ENCODE data around the gene MGAT4B. TPM values are rescaled to one million over a fixed set of nuclear protein-coding genes. Genes with fewer than 3 reads are reported as not detected.
"Not testable (repeated sequence)": the region's sequence is repeated elsewhere in the genome, so short reads cannot be mapped to it uniquely, and the experiment has no call there.

Gene MGAT4B
- total RNA-seq, 1 donor from 2014 or later = 185 TPM

DNA sequence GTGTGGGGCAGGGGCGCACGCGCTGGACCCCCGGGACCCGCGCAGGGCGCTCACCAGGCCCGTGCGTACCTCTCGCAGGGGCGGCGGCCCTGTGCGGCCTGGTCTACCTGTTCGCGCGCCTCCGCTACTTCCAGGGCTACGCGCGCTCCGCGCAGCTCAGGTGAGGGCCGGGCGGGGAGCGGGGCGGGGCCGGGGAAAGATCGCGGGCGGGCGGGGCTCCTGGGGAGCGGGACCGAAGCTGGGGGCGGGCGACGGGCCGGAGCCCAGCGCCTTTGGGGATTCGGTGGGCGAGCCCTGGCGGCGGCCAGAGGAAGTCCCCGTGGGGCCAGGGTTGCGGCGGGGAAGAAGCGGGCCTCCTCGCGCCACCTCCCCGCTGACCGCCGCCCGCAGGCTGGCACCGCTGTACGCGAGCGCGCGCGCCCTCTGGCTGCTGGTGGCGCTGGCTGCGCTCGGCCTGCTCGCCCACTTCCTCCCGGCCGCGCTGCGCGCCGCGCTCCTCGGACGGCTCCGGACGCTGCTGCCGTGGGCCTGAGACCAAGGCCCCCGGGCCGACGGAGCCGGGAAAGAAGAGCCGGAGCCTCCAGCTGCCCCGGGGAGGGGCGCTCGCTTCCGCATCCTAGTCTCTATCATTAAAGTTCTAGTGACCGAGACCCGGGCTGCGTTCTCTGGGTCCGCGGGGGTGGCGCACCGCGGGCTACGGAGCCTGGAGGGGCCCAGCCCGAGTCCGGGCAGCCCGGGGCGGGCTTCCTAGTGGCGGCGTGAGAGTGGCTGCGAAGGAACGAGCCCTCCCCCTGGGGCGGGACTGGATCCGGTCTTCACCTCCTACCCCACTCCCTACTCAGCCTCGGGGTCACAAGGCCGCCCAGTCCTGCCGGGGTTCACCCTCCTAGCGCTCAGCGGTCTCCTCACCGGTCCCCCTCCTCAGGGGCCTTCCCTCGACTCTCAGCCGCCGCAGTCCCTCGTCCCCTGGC is 10.5 kb downstream of the MGAT4B start:
- no peak for DNase-seq (ENCODE audit: low read depth, low spot score)

DNA sequence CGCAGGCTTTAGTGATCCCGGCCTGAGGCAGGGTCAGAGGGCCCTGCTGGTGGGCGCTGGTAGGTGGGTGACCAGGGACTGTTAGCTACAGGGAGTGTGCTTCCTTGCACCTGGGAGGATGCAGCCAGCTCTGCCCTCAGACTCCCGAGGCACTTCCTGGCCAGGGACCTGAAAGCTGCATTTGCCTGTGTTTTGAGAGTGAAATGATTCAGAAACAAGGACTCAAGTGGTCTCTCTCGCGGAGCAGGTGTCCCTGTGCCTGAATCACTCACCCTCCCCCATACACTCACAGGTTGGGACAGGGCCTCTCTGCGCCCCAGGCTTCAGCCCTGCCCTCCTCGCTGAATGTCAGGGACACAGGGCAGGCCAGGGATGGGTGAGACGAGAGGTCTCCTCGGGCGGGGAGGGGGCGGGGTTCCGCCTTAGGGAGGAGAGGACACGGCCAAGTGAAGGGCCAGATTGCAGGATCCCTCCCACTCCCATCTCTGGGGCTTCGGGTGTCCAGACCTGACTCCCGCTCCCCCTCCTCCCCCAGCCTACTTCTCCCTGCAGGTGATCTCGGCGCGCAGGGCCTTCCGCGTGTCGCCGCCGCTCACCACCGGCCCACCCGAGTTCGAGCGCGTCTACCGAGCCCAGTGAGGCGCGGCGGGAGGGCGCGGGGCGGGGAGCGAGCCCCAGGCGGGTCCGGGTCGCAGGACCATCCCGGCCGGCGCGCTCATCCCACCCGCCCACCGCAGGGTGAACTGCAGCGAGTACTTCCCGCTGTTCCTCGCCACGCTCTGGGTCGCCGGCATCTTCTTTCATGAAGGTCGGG is 11.4 kb downstream of the MGAT4B start:
- no peak for DNase-seq (ENCODE audit: low read depth, low spot score)

DNA sequence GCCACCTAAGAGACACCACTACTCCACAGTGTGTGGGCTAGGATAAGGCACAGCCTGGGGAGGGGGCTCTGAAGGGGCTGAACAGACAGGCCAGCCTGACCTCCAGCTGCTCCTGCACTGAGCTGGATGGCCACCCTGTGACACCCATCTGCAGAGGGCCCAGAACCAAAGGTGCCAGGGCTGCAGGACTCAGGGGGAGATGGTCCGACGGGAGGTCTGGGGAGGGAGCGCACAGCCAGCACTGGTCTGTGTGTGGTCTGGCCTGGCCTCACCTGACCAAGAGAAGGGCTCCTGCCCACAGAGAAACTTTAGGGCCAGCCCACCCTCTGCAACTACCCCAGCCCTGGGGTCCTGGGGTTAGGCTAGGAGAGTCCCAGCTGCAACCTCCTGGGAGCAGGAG is 12.1 kb downstream of the MGAT4B start:
- DNase-seq (ENCODE audit: low read depth, low spot score) = no peak

DNA sequence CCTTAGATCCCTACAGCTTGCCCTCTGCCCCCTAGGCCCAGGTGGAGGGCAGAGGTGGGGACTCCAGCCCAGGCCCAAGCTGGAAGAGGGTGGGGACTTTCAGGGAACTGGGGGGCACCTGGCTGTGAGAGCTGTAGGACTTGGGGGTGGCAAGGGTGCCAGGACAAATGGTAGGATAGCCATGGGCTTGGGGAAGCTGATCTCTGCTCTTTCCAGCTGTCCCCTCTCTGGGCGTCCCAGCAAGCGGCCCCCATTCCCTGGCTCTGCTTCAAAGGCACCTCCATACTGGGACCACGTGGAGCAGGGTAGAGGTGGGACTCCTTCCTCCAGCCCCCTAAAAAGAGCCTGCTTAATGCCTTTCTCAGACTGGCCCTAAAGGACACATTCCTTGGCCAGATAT is 12.5 kb downstream of the MGAT4B start:
- no peak for DNase-seq (ENCODE audit: low read depth, low spot score)

DNA sequence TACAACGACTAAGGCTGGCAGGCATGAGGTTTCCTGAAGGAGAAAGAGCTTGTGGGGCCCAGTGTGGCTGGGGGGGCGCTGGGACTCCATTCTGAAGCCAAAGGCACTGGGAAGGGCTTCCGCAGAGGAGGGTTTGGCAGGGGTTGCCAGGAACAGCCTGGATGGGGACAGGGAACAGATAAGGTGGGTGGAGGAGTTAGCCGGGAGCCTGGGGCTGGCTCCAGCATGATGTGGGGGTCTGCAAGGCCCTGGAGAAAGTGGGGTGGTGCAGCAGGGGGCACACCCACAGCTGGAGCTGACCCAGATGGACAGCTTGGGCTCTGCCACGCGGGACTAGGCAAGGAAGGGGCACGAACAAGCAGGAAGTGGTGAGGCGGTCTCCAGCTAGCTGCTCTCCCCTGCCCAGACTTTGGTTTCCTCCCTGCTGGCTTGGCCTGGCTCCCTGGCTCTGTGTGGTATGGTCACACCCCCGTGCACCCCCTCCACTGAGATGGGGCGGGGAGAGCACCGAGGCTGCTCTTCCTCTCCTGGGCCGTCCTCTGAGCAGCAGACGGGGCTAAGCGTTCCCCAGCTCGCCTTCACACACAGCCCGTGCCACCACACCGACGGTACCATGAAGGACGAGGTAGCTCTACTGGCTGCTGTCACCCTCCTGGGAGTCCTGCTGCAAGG is 13.1 kb downstream of the MGAT4B start, which contains the start of gene LTC4S:
LTC4S (plus strand) TSS at position 519 of the 672 bp plus-strand sequence; CDS start at position 614, 95 bp downstream.
- DNase-seq (ENCODE audit: low read depth, low spot score) = no peak

DNA sequence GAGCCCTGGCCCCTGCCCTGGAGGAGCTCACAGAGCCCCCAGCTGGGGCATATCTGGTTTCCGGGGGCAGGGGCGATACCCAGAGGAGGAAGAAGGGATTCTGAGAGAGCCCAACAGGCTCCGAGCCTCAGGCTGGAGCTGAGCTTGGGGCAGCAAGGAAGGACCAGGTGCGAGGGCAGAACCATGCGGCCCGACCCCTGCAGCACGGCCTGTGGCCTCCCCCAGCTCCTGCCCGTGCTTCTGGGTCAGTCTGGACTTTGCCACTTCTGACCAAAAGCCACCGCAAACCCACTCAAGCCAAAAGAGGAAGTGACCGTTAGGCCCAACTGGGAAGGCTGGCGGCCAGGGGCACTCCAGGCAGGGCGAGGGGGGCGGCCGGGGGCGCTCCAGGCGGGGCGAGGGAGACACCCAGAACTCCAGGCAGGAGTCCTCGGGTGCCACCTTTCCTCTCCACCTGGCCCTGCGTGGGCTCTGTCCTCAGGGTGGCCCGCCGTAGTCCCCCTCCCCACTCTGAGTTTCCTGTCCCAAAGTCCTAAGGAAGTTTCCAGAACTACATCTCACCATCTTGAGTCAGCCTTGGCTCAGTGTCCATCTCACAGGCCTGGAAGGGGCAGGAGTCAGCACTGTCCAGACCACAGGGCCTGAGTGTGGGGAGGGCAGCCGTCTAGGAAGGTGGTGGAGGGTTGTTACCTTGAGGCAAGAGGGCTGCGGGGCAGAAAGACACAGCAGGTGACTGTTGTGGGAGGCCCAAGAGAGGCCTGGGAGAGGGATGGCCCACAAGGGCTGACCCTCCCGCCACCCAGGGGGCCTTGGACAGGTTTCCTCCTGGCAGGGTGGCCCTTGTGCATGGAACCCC is 13.8 kb downstream of the MGAT4B start:
- DNase-seq (ENCODE audit: low read depth, low spot score) = no peak

DNA sequence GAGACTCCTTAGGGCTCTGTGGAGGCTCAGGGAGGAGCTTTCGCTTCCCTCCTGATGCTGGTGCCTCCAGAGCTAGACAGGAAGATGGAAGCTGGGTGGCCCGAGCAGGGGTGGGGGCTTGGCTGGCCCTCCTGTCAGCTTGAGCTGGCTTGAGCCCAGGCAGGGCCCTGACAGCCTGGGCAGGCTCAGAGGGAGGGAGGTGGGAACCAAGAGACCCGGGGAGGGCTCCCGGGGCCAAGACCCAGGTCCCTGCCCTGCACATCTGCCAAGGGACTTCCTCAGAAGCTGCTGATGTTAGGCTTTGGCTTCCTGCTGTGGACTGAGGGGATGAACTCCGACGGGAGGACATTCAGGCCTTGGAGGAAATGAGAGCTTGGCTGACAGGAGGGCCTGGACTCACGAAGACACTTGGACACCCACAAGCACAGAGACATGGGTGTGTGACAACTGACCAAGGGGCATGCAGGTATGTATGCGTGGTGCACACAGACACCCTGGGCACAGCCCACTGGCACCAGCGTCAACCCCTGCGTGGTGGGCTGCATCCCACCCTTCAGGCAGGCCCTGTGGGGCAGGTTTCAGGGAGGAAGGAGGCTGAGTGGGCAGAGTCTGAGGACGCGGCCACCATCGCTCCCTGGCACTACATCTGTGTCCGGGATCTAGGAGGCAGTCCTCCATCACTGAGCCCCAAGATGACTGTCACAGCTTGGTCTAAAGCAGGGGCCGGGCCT is 14.6 kb downstream of the MGAT4B start:
- no peak for DNase-seq (ENCODE audit: low read depth, low spot score)

DNA sequence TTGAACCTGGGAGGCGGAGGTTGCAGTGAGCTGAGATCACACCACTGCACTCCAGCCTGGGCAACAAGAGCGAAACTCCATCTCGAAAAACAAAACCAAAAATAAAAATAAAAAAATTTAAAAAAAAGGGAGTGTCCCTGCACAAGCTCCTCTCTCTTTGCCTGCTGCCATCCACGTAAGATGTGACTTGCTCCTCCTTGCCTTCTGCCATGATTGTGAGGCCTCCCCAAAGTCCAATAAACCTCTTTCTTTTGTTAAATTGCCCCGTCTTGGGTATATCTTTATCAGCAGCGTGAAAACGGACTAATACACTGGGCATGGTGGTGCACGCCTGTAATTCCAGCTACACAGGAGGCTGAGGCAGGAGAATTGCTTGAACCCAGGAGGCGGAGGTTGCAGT is 17.4 kb downstream of the MGAT4B start:
- DNase-seq (ENCODE audit: low read depth, low spot score) = not testable (repeated sequence)

DNA sequence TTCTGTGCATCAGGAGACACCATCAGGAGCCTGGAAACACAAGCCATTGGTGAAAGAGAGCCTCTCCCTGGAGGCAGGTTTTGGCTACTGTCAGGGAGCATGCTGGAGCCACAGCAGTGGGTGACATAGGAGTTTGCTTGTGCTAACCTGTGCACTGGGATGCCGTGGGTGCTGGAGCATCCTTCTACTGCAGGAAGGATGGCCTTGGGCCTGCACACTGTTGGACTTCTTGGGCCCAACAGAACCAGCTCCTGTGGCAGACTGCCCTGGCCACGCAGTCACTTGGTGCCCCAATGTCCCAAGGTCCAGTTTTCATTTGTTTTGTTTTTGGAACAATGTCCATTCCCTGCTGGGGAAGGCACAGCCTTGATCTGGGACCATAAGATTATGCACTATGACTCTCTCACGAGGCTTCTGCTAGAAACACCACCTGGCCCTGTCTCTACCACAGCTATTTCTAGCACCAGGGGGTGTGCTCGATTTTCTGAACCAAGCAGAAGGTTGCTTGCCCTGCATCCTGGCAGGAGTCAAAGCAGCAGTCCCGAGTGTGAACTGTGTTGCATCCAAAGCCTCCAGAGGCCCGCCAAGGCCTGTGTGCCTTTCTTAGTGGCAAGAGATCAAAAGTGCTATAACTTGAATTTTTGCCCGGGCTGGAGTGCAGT is 18.3 kb downstream of the MGAT4B start:
- no peak for DNase-seq (ENCODE audit: low read depth, low spot score)

DNA sequence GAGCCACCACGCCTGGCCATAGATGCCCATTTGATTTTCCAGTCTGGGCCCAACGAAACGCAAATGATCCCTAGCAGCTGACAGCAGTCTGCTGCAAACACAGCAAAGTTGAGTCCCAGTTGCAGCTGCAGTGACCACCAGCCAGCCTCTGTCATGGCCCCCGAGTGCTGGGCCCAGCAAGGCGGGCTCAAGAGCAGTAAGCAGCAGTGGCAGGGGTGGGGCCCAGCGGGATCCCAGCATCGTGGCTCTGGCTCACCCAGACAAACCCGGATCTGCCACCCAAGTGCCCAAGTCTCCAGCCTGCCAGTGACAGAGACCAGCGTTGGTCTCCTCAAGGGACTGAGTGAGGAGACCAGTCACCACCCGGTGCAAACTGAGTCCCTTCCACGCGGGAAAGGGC is 19.8 kb downstream of the MGAT4B start:
- no peak for DNase-seq (ENCODE audit: low read depth, low spot score)

DNA sequence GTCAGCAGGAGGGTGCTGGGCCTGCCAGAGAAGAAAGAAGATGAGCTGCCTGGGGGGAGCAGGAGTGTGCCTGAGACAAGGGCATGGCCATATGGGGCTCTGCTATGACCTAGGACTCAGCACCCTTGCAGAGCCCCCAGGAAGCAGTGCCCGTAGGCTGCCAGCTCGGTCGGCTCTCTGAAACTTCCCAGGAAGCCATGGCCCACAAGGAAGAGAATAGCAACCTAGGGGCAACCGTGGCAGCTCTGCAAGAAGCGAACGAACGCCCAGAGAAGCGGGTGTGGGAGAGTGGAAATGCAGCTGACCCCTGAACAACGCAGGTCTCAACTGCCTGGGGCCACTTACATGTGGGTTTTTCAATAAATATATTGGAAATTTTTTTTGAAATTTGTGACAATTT is 23.5 kb downstream of the MGAT4B start:
- no peak for DNase-seq (ENCODE audit: low read depth, low spot score)

DNA sequence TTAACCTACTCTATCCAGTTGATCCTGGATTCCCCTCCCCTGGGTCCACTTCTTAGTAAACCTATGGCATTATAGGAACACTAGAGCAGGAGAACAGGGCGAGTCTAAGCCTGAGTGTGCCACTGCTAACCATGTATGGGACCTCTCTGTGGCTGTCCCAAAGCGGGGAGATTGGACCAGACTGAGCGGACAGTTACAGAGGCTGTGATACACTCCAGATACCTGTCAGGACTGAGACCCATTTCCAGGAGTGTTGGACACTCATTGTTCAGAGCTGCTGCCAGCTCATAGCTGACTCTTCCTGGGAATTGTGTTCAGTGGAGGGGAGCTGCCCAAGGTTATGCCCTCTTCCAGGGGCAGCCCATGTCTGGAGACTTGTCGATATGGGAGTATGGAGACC is 24.8 kb downstream of the MGAT4B start:
- no peak for DNase-seq (ENCODE audit: low read depth, low spot score)

DNA sequence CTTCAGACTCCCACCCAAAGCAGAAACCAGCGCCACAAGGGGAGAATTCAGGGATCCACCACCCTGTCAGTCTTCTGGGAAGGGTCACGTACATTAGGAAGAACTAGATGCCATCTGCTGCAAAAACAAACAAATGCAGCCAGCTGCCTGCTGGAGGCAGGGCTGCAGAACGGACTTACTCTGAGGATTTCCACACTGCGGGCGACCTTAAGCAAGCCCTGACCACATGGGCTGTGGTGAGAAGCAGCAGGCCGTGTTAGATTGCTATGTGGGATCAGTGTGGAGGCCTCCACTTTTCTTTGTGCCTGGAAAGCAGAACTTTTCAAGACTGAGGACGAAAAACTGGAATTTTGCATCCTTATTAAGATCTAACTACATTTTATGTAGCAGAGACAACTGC is 26.3 kb downstream of the MGAT4B start:
- no peak for DNase-seq (ENCODE audit: low read depth, low spot score)

DNA sequence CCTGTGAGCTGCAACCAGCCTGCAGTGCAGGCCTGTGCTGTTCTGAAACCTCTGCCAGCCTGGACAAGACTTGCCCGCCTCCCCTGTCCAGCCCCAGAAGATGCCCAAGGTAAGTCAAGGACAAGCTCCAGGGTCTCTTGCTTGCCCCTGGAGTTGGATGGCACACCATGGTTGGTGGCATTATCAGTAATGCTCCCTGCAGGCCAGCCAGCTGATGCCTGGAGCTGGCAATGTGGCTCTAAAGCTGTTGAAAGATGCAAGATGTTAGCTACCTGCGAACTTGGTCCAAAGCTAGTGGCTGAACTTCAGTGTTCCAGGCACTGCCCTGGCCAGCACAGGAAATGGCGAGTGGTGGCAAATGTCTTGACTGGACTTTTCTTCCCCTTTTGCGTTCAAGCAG is 26.8 kb downstream of the MGAT4B start:
- no peak for DNase-seq (ENCODE audit: low read depth, low spot score)

DNA sequence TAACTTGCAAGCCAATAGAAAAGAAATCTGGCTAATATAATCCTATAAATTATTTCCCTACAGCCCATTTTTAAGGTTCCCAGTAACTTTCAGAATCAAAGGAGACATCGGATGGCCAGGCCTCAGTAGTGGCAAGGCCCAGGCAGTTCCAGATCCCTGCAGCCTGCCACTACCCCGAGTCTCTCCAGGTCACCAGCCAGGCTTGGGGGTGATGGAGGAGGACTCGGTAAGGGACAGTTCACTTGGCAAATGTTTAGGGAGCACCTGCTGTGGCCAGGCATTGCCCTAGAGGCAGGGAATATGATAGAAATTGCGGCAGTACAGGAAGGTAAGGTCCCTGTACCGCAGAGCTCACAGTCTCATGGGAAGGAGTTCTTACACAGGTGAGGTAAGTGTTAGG is 28.1 kb downstream of the MGAT4B start:
- DNase-seq (ENCODE audit: low read depth, low spot score) = no peak

DNA sequence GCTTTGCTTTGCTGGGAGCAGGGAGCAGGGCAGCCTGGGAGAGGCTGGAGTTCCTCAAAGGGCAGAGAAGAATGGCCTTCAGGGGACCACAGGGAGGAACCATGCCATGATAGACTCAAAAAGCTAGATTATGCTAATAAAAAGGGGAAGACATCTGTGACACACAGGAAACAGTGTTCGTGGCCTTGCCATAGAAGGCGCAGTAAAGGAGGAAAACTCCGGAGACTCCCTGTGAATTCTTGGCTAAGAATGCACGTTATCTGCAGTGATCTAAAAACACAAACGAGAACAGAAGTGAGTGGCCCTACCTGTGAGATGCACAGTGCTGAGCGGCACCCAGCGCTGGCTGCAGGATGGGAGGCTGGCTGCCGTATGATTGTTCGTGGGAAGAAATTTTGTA is 28.8 kb downstream of the MGAT4B start:
- no peak for DNase-seq (ENCODE audit: low read depth, low spot score)

DNA sequence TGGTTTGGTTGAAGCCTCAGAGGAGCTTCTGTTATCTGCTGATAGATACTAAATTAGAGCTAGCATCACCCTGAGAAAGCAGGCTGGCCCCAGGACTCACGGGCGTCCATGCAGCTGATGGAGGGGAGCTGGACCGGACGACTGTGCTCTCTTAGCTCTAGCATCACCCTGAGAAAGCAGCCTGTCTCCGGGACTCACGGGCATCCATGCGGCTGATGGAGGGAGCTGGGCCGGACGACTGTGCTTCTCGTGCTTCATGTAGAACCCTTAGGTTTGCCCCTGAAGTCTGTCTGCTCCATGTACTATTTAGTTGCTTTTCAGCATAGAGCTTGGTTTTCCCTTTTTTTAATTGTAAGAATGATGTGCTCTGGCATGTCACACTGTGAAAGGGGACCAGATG is 29.2 kb downstream of the MGAT4B start:
- no peak for DNase-seq (ENCODE audit: low read depth, low spot score)

DNA sequence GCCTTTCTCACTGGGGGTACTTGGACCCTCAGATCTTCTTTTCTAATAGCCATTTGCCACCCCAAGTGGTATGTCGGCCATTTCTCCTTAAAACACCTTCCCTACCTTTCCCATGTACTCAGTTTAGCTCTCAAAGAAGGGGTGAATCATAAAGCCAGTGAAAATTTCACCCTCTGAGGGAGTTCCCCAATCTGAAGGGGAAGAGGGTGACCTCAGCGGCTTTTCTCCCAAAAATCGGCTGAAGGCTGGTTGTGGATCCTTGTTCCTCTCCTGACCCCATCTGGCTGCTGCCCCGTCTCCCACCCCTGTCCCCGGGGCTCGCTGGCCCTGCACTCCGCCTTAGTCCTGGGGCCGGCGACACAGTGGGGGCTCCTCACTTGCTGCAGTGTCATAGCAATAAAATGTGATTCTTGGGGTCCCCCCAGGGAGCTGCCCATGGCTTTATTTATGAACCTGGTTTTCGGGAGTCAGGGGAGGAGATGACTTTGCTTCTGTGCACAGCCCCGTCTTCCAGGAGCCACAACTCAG is 30.2 kb downstream of the MGAT4B start:
- DNase-seq (ENCODE audit: low read depth, low spot score) = no peak

DNA sequence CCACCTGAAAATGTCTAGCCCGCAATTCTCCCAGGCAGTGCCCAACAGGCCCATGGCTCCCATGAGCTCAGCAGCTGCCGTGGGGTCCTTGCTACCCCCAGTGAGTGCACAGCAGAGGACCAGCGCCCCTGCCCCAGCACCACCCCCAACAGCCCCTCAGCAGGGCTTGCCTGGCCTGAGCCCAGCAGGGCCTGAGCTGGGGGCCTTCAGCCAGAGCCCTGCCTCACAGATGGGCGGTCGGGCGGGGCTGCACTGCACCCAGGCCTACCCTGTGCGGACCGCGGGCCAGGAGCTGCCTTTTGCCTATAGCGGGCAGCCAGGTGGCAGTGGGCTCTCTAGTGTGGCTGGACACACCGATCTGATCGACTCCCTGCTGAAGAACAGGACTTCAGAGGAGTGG is 32.2 kb downstream of the MGAT4B start:
- no peak for DNase-seq (ENCODE audit: low read depth, low spot score)

Measured in pulmonary artery endothelial cell (primary cell).